ENCODE measurements around the gene MTCL3.

MTCL3 gene

GRCh38 chr6:127464881-127465459, 54.2 kb downstream of the MTCL3 start:
- no peak overlapping the region for H3K4me3 Mint-ChIP-seq
- no peaks in the 10 kb centered on the region for H3K9me3 Mint-ChIP-seq
- H3K36me3 Mint-ChIP-seq: peaks cover 2% of the 10 kb centered on the region
- H3K4me1 Mint-ChIP-seq: no peaks in the 10 kb centered on the region
- H3K27me3 Mint-ChIP-seq: no peaks in the 10 kb centered on the region
- no peak overlapping the region for H3K27ac Mint-ChIP-seq

GRCh38 chr6:127464161-127464880, 54.8 kb downstream of the MTCL3 start:
- Mint-ChIP-seq H3K27me3 (no peaks in the 10 kb centered on the region), H3K27ac (no peak overlapping the region), H3K9me3 (no peaks in the 10 kb centered on the region), H3K4me3 (no peak overlapping the region), H3K4me1 (no peaks in the 10 kb centered on the region), H3K36me3 (peaks cover 2% of the 10 kb centered on the region)

- H3K27ac Mint-ChIP-seq: no peak overlapping the region
- H3K4me3 Mint-ChIP-seq: no peak overlapping the region
- H3K27me3 Mint-ChIP-seq: no peaks in the 10 kb centered on the region
- H3K4me1 Mint-ChIP-seq: no peaks in the 10 kb centered on the region
- H3K9me3 Mint-ChIP-seq: no peaks in the 10 kb centered on the region
- H3K36me3 Mint-ChIP-seq: peaks cover 2% of the 10 kb centered on the region
Measured at GRCh38 chr6:127463056-127463455, 56.1 kb downstream of the MTCL3 start.

- Mint-ChIP-seq H3K4me1 (no peaks in the 10 kb centered on the region), H3K4me3 (no peak overlapping the region), H3K27me3 (no peaks in the 10 kb centered on the region), H3K9me3 (no peaks in the 10 kb centered on the region), H3K36me3 (peaks cover 2% of the 10 kb centered on the region), H3K27ac (no peak overlapping the region)
Measured at GRCh38 chr6:127462376-127462775, 56.8 kb downstream of the MTCL3 start.

DNA sequence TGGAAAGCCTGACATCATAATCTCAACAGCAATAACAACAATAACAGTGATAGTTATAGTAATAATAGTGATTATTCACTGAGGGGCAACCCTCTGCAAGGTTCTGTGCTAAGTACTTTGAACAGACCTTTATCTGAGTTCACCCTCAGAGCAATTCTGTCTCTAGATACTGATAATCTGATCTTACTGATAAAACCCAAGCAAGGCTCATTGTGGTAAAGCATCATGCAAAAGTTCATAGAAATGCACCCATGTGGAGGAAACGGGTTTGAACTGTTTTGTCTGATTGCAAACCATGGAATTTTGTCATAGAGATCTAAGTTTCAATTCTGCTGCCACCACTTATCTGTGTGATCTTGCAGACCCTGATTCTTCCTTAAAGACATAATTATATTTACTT, 58.7 kb downstream of the MTCL3 start:
- H3K27ac Mint-ChIP-seq: no peak overlapping the region
- no peaks in the 10 kb centered on the region for H3K9me3 Mint-ChIP-seq
- H3K27me3 Mint-ChIP-seq: peaks cover 2% of the 10 kb centered on the region
- peaks cover 1% of the 10 kb centered on the region for H3K36me3 Mint-ChIP-seq
- no peaks in the 10 kb centered on the region for H3K4me1 Mint-ChIP-seq
- H3K4me3 Mint-ChIP-seq: no peak overlapping the region

DNA sequence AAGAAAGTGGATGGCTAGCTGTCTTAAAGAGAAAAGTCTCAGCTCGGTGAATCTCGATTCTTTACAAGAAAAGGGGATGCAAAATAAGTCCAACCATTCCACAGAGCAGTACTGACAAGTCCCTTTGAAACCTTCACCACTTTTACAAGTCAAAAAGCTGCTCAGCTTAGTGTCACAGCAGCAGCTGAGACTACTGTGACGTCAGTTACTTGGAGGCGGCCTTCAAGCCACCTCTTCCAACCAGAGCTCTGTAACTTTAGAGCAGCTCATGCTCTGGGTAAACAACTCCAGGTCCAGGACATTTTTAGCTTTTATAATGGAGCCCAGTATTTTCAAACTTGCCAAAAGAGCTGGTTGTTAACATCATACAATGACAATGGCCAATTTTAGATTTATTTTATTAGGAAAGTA, 59.9 kb downstream of the MTCL3 start, which contains the start of gene KIAA0408:
Gene KIAA0408 (minus strand): TSS at position 159 of the 411 bp plus-strand sequence. CDS start 5,408 bp downstream, outside the sequence.
- Mint-ChIP-seq H3K4me1 (no peaks in the 10 kb centered on the region), H3K4me3 (peak within 1 kb of the TSS in 1 of 4 donors; percentile 4), H3K36me3 (no peaks in the 10 kb centered on the region), H3K27ac (no peak within 1 kb of the TSS), H3K27me3 (peaks cover 2% of the 10 kb centered on the region), H3K9me3 (no peaks in the 10 kb centered on the region)

- H3K9me3 Mint-ChIP-seq: no peaks in the 10 kb centered on the region
- H3K36me3 Mint-ChIP-seq: no peaks in the 10 kb centered on the region
- H3K4me1 Mint-ChIP-seq: no peaks in the 10 kb centered on the region
- no peak overlapping the region for H3K4me3 Mint-ChIP-seq
- H3K27ac Mint-ChIP-seq: no peak overlapping the region
- H3K27me3 Mint-ChIP-seq: peaks cover 2% of the 10 kb centered on the region
Measured at GRCh38 chr6:127458817-127459216, 60.3 kb downstream of the MTCL3 start.

GRCh38 chr6:127458222-127458621, 60.9 kb downstream of the MTCL3 start:
- H3K4me3 Mint-ChIP-seq: no peak overlapping the region
- H3K9me3 Mint-ChIP-seq: no peaks in the 10 kb centered on the region
- H3K4me1 Mint-ChIP-seq: no peaks in the 10 kb centered on the region
- no peak overlapping the region for H3K27ac Mint-ChIP-seq
- H3K27me3 Mint-ChIP-seq: peaks cover 2% of the 10 kb centered on the region
- H3K36me3 Mint-ChIP-seq: no peaks in the 10 kb centered on the region

- H3K27me3 Mint-ChIP-seq: peaks cover 2% of the 10 kb centered on the region
- no peaks in the 10 kb centered on the region for H3K4me1 Mint-ChIP-seq
- H3K9me3 Mint-ChIP-seq: no peaks in the 10 kb centered on the region
- H3K4me3 Mint-ChIP-seq: no peak overlapping the region
- H3K36me3 Mint-ChIP-seq: no peaks in the 10 kb centered on the region
- H3K27ac Mint-ChIP-seq: no peak overlapping the region
Measured at GRCh38 chr6:127457456-127458064, 61.6 kb downstream of the MTCL3 start.

- H3K27me3 Mint-ChIP-seq: peaks cover 2% of the 10 kb centered on the region
- no peaks in the 10 kb centered on the region for H3K4me1 Mint-ChIP-seq
- H3K4me3 Mint-ChIP-seq: no peak overlapping the region
- no peaks in the 10 kb centered on the region for H3K9me3 Mint-ChIP-seq
- no peaks in the 10 kb centered on the region for H3K36me3 Mint-ChIP-seq
- no peak overlapping the region for H3K27ac Mint-ChIP-seq
Measured at GRCh38 chr6:127456465-127456864, 62.7 kb downstream of the MTCL3 start.

DNA sequence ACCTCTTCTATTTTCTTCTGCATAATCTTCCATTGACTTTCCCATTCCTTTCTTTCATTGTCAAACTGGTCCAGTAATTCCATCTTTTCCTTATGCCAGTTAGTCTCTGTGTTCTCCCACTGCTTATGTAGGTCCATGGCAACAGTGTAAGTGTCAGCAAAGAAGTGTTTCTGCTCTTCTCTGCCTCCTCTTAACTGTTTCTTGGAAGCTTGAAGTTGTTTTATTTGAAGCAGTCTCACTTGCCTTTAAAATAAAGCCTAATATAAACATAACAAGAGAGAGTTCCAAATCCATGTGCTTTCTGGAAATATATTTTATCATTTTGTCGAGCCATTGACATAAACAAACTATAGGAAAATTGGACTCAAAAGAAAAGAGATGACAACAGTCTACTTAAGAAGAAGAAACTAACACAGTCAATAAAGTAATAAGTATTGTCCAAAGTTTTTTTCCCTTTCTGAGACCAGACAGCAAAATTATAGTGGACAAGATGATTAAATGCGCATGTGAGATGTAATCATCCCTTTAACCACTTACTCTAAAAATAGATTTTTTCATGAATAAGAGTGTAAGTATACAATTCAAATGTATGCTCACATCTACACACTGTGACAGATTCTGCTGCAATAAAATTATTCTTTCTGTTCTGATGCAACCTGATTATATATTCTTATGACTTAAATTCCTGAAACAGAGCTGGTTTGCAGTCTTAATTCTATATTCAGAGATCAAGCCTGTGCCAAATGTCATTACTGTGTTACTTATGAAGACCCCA, 65.1 kb downstream of the MTCL3 start:
- Mint-ChIP-seq H3K4me1 (no peaks in the 10 kb centered on the region), H3K27me3 (peaks cover 2% of the 10 kb centered on the region), H3K36me3 (peaks cover 2% of the 10 kb centered on the region), H3K4me3 (no peak overlapping the region), H3K9me3 (no peaks in the 10 kb centered on the region), H3K27ac (no peak overlapping the region)

DNA sequence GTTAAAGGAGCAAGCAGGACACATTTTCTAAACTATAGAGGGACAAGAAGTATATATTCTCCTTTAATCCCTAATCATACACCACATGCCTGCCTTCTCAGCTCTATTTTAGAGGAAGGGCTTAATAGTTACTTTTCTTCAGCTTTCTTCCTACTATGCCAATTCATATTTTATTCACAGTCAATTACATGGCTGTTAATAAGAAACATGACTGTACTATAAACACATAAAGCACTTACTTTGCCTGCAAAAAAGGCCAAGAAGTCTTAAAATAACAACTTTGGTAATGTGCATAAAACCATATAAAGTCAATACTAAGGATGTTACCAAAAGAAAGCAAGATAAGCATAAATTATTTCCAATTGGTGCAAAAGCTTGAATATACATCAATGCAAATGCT, 66.3 kb downstream of the MTCL3 start:
- Mint-ChIP-seq H3K27ac (no peak overlapping the region), H3K36me3 (peaks cover 2% of the 10 kb centered on the region), H3K9me3 (no peaks in the 10 kb centered on the region), H3K4me1 (no peaks in the 10 kb centered on the region), H3K4me3 (no peak overlapping the region), H3K27me3 (peaks cover 2% of the 10 kb centered on the region)

GRCh38 chr6:127451388-127451787, 67.7 kb downstream of the MTCL3 start:
- Mint-ChIP-seq H3K27ac (no peak overlapping the region), H3K4me1 (no peaks in the 10 kb centered on the region), H3K27me3 (peaks cover 2% of the 10 kb centered on the region), H3K9me3 (no peaks in the 10 kb centered on the region), H3K4me3 (no peak overlapping the region), H3K36me3 (peaks cover 2% of the 10 kb centered on the region)

DNA sequence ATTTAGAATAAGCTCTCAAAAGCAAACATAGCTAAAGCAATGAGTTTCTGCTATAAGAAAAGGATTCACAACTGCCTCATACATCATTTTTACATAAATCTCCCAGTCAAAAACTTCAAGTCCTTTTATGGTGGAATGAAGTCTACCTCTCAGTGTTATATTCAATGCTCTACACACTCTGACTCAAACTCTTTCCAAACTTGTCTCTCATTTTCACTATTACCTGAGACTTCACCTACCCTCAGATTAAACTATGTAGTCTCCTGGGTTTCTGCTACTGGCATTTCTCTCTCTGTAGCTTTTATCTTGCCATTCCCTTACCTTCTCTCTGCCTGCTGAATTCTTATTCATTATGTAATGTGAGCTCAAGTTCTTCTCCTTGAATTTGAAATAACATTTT, 71.4 kb downstream of the MTCL3 start:
- Mint-ChIP-seq H3K4me1 (no peaks in the 10 kb centered on the region), H3K4me3 (no peak overlapping the region), H3K27ac (no peak overlapping the region), H3K27me3 (no peaks in the 10 kb centered on the region), H3K36me3 (peaks cover 2% of the 10 kb centered on the region), H3K9me3 (no peaks in the 10 kb centered on the region)

GRCh38 chr6:127446356-127446755, 72.8 kb downstream of the MTCL3 start:
- Mint-ChIP-seq H3K4me3 (no peak overlapping the region), H3K27ac (no peak overlapping the region), H3K9me3 (no peaks in the 10 kb centered on the region), H3K36me3 (peaks cover 2% of the 10 kb centered on the region), H3K27me3 (no peaks in the 10 kb centered on the region), H3K4me1 (no peaks in the 10 kb centered on the region)

Measured in IgD-negative memory B cell (primary cell).